GM13977 (cell line): ENCODE results near the gene PDZD4.

ENCODE experiments used
- DNase-seq: peaks from one replicate; pipeline ENCODE4 v3.0.0; 2012; ENCODE audit warnings: low spot score
- in situ Hi-C: fragments of 300-500 bp; cut with MboI; formaldehyde crosslinking; loops from one replicate; pipeline ENCODE4 v1.12.0; 2022; ENCODE audit warnings: low sequenced_read_pairs, low pct_unique_long_range_greater_than_20kb, mixed read lengths, inconsistent platforms; ENCODE audit not compliant: unreplicated experiment
- TF ChIP-seq, protein P1 (sequence below): IDR thresholded peaks from 2 replicates; pipeline ENCODE4 v1.5.1; 2012; ENCODE audit warnings: mild to moderate bottlenecking, control low read depth; ENCODE audit not compliant: insufficient read depth; ENCODE audit errors: extremely low read depth, missing control alignments

The PDZD4 gene

DNA sequence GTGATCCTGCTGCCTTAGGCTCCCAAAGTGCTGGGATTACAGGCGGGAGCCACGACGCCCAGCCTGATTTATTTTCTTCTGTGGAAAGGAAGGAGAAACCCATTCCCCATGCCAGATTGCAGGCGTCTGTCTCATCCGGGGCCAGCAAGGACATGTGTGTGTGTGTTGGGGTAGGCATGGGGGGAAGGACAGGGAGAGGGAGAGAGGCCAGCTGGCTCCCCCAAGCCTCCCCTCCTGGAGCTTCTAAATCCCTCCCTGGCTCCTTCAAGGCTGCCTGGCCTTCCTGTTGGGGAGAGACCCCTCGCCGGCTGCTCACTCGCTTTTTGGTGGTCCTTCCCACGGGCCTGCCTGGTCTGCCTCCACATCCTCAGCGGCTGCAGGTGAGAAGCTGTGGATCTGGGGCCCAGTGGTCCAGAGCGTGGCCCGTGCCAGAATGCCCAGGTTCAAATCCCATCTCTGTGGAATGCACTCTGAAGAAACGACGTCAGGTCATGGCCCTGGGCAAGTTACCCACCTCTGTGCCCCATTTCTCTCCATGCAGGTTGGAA lies 67.6 kb downstream of the PDZD4 start:
- DNase-seq: no peak
- in situ Hi-C loops: no loop called here

DNA sequence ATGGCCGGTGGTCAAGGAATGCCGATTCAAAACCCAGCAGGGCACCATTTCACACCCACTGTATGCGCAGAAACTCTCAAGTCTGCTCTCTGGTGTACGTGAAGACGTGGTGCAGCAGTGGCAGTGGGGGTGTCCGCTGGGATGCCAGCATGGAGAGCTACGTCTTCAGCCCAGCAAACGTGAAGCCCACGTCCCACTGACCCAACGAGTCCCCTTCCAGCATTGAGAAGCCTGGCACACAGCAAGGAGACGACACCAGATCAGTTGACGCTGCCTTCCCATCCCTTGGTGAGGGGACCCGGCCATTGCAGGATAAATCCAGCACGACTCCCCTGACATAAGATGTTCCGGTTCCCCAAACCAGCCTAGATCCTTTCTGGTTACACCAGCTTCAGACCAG lies 68.5 kb downstream of the PDZD4 start:
- in situ Hi-C loops: no loop called here
- no peak for DNase-seq
- TF ChIP-seq, protein P1, sequence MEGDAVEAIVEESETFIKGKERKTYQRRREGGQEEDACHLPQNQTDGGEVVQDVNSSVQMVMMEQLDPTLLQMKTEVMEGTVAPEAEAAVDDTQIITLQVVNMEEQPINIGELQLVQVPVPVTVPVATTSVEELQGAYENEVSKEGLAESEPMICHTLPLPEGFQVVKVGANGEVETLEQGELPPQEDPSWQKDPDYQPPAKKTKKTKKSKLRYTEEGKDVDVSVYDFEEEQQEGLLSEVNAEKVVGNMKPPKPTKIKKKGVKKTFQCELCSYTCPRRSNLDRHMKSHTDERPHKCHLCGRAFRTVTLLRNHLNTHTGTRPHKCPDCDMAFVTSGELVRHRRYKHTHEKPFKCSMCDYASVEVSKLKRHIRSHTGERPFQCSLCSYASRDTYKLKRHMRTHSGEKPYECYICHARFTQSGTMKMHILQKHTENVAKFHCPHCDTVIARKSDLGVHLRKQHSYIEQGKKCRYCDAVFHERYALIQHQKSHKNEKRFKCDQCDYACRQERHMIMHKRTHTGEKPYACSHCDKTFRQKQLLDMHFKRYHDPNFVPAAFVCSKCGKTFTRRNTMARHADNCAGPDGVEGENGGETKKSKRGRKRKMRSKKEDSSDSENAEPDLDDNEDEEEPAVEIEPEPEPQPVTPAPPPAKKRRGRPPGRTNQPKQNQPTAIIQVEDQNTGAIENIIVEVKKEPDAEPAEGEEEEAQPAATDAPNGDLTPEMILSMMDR: no peak

More for the DNA sequence above, 67.6 kb downstream of the PDZD4 start:
- TF ChIP-seq, protein P1: no peak

DNA sequence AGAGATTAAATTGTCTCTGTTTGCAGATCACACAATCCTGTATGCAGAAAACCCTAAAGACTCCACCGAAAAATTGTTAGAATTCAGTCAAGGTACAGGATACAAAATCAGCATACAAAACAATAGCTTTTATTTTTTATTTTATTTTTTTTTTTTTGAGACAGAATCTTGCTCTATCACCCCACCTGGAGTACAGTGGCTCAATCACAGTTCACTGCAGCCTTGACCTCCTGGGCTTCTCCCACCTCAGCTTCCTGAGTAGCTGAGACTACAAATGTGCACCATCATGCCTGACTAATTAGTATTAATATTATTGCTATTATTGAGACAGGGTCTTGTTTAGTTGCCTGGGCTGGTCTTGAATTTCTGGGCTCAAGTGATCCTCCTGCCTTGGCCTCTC lies 75.2 kb downstream of the PDZD4 start:
- in situ Hi-C loops: loop anchor here (10.0 kb wide), 1 partner anchor 190 kb away; the partner anchor contains the start of gene RENBP
- no peak for DNase-seq
- TF ChIP-seq, protein P1: no peak
